ENCODE data around the gene HS6ST3.
"Not testable (repeated sequence)": the region's sequence is repeated elsewhere in the genome, so short reads cannot be mapped to it uniquely, and the experiment has no call there.

Gene HS6ST3

DNA sequence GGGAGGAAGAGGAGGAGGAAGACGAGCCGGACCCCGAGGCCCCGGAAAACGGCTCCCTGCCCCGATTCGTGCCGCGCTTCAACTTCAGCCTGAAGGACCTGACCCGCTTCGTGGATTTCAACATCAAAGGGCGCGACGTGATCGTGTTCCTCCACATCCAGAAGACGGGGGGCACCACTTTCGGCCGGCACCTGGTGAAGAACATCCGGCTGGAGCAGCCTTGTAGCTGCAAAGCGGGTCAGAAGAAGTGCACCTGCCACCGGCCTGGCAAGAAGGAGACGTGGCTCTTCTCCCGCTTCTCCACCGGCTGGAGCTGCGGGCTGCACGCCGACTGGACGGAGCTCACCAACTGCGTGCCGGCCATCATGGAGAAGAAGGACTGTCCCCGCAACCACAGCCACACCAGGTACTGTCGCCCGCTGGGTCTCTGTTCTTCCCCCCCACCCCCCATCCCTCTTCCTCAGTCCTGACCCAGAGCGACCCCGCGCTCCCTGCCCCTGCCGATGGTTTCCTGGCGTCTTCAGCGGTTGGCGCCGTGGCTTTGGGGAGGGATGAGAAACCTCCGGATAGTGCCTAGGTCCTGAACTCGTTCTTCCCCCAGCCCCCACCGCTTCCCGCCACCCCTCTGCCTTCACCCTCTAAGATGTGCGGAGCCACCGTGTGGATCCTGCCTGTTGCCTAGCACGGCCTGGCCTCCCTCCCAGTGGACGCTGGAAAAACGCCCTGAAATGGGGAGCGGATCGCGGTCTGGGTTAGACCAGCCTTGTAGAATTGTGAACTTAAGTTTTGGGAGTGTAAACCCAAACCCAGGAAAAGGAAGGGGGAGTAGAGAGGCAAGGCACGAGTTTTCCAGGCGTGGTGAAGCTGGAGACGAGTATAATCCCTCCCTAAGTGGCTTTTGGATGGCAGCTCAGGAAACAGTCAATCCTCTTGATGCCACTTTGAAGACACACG, 1.5 kb downstream of the HS6ST3 start:
- DNase-seq: no peak

DNA sequence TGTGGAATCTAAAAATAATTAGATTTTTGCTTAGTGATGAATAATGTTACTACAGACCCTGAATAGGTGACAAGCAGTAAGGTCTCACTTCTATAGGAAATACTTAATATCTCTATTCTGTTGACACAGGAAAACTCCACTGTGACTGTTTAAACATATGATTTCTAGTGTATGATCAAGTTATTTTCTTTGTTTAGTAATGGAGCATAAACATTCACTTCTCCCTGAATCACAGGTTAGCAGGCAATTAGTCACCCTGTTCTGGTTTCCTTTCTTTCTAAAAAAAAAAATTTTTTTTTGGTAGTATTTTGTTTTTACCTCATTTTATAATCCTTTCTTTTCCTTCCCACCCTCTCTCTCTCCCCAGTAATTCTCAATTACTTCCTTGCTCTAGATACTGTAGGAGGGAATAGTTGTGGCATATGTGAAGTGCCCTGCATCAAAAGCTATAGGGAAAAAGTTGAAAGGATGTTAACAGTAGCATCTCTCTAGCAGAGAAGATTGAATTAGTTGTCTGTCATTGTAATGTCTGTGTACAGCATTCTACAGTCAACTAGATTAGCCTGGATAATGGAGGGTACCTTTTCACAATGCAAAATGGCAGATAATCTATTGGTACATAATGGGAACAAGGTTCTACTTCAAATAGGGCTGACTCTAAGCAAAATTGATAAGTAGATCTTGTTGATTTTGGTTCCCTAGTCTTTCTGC, 3.5 kb downstream of the HS6ST3 start:
- no peak for DNase-seq

GRCh38 chr13:96100457-96101220, 10.7 kb downstream of the HS6ST3 start:
- DNase-seq: no peak

- no peak for DNase-seq
Observed at GRCh38 chr13:96104516-96104915, 14.6 kb downstream of the HS6ST3 start.

- DNase-seq: not testable (repeated sequence)
Observed at GRCh38 chr13:96108072-96108471, 18.2 kb downstream of the HS6ST3 start.

GRCh38 chr13:96109125-96109524, 19.2 kb downstream of the HS6ST3 start:
- no peak for DNase-seq

DNA sequence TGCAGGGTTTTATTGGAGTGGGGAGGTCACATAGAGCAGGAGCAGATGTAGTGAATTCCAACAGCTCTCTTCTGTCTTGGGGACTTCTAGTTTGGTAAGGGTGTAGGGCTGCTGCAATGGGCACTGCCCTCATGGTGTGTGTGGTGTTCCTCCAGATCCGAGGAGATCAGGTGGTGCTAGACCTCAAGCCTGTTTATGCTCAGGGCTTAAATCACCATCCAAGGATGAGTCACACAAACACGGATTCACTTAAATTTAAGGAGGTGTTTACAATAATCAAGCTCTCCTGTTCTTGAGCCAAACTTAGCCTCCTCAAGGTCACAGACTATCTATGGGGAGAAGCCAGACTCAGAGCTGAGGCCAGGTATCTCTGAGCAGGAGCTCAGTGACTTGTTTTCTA, 23.0 kb downstream of the HS6ST3 start:
- DNase-seq: no peak

DNA sequence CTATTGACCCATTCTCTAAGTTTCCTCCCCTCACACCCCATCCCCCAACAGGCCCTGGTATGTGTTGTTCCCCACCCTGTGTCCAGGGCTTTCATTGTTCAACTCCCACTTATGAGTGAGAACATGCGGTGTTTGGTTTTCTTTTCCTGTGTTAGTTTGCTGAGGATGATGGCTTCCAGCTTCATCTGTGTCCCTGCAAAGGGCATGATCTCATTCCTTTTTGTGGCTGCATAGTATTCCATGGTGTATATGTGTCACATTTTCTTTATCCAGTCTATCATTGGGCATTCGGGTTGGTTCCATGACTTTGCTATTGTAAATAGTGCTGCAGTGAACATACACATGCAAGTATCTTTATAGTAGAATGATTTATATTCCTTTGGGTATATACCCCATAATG, 25.5 kb downstream of the HS6ST3 start:
- not testable (repeated sequence) for DNase-seq

GRCh38 chr13:96119921-96120320, 30.0 kb downstream of the HS6ST3 start:
- no peak for DNase-seq

GRCh38 chr13:96130818-96131340, 41.0 kb downstream of the HS6ST3 start:
- DNase-seq: no peak

DNA sequence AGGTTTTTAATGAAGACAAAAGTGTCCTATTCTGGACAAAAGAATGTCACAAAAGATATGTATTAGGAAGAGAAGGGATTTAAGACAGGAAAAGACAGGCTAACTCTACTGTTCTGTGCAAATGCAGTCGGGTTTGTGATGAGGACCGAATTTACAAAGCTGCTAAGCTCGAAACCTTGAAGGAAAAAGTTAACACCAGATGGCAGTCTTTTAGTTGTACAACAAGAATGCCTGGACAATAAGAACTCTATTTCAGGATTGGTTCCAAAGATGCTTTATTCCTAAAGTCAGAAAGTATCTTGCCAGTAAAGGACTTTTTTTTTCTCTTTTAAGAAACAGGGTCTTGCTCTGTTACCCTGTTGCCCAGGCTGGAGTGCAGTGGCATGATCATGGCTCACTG, 51.1 kb downstream of the HS6ST3 start:
- peak; percentile 3 for DNase-seq

DNA sequence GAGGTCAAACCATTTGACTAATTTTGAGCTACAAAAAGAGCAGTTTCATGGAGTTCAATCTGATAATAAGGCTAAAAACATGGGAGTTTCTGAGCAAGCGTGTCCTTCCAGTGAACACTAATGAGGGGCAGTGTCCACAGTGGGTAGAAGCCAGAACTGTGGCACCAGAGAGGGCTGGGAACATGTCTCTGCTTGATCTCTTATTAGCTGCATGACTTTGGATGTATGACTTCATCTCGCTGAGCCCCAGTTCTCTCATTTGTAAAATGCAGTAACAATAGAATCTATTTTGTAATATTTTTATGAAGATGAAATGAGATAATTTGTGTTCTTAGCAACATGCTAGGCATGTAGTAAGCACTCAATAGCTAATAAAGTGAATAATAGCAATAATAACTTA, 69.8 kb downstream of the HS6ST3 start:
- no peak for DNase-seq

- DNase-seq: no peak
Observed at GRCh38 chr13:96161141-96161540, 71.2 kb downstream of the HS6ST3 start.

DNA sequence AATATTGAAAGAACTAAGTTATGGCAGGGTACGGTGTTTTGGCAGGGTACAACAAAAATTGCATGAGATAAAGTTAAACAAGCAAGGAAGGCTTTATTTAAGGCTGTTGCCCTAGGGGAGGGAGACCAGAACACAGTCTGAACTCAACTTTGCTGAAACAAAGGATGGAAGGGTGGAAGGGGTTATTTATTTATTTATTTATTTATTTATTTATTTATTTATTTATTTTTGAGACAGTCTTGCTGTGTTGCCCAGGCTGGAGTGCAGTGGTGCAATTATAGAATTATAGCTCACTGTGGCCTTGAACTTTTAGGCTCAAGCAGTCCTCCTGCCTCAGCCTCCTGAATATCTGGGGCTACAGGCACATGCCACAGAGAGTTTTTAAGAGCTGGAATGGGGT, 75.9 kb downstream of the HS6ST3 start:
- DNase-seq: no peak

- DNase-seq: no peak
Observed at GRCh38 chr13:96172066-96172465, 82.2 kb downstream of the HS6ST3 start.

- no peak for DNase-seq
Observed at GRCh38 chr13:96178759-96179158, 88.9 kb downstream of the HS6ST3 start.

DNA sequence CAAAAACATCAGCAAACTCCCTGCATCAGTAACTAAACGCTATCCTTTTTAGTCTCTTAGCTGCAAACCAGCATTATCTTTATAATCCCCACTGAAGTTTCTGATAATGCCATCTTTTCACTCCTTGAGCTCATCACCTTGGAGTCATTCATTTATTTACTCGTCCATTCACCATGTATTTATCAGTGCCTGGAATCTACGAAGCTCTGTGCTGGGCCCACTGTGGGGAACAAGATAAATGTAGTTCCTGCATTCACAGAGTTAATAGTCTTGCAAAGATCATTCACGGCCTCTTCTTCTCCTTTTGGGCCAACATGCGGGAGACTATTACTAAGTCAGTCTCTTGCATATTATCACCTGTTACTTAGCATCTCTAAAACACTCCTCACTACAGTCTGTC, 89.4 kb downstream of the HS6ST3 start:
- no peak for DNase-seq

GRCh38 chr13:96181911-96182310, 92.0 kb downstream of the HS6ST3 start:
- DNase-seq: no peak

DNA sequence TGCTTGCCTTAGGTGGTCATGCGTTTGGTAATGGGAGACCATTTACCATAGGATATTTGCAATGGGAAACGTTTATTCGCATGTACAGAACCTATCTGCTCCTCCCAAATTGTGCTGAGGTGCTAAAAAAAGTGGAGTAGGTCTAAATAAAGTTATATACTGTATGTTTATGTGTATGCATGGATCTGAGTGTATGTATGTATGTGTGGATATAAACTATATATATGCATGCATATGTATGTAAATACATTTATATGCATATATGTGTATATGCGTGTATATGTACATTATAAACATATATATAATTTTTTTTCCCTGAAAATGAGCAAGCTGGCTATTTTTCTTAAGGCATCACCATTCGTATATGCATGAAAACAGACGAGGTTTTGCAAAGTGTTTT, 95.9 kb downstream of the HS6ST3 start:
- DNase-seq: no peak

GRCh38 chr13:96191367-96191766, 101.5 kb downstream of the HS6ST3 start:
- no peak for DNase-seq

GRCh38 chr13:96193728-96194310, 103.9 kb downstream of the HS6ST3 start:
- DNase-seq: no peak

DNA sequence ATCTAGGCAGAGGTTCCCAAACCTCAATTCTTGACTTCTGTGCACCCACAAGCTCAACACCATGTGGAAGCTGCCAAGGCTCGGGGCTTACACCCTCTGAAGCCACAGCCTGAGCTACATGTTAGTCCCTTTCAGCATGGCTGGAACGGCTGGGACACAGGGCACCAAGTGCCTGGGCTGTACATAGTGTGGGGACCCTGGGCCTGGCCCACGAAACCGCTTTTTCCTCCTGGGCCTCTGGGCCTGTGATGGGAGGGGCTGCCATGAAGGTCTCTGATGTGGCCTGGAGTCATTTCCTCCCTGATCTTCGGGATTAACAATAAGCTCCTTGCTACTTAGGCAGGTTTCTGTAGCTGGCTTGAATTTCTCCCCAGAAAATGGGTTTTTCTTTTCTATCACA, 108.1 kb downstream of the HS6ST3 start:
- DNase-seq: no peak

Data from fibroblast of skin of back (primary cell).